HG03558 (cell line): ENCODE results near the gene ABHD13.
"Not testable (repeated sequence)": the region's sequence is repeated elsewhere in the genome, so short reads cannot be mapped to it uniquely, and the experiment has no call there.

Source experiments
- ATAC-seq: cut with Tn5 transposase; IDR thresholded peaks from one replicate; pipeline ENCODE4 v1.9.1; 2021; ENCODE audit warnings: moderate number of reproducible peaks; ENCODE audit not compliant: unreplicated experiment; ENCODE audit errors: extremely low read depth

Gene ABHD13

DNA sequence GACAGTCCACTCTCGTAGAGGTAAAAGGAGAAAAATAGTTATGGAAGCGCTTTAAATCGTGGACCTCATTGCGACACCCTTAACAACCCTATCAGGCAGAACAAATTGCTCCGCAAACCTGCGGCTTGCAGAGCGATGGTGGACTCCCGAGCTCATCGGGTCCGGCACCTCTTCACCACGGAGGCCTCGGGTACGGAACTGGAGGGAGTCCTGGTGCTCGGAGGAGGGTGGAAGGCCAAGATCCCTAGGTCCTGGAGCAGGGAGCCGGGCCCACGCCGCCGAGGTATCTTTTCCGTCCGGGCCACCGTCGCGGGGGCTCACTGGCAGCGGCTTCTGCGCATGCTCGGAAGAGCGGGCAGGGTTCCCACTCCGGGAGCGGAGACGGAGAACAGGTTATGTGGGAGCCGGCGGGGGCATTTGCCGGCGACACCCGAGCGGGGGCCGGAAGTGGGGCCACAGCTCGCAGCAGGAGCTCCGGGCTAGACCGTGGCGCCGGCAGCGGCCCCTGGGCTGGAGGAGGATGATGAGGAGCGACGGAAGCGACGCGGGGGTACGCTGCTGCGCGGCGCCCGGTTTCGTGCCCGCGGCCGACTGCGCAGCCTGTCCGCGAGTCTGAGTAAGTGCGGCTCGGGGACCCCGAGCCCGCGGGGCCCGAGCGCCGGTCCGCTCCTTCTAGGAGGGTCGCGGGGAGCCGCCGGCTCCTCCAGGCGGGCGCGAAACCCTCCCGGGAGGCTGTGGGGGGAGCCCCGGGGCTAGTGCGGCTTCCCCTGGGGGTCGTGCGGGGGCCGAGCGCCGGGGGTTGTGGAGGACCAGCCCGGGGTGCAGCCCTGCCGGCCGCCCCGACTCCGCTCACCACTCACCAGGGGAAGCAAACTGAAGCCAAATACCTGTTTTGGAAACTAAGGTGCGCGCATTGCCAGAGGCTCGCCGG, at the start of gene ABHD13:
Gene ABHD13, plus strand, starts transcription at position 349 of the 931 bp plus-strand sequence. CDS start 10,827 bp downstream, outside the sequence.
- peak; percentile 69 for ATAC-seq

- no peak for ATAC-seq
Measured at GRCh38 chr13:108168929-108169328, 49.3 kb upstream of the ABHD13 start.

DNA sequence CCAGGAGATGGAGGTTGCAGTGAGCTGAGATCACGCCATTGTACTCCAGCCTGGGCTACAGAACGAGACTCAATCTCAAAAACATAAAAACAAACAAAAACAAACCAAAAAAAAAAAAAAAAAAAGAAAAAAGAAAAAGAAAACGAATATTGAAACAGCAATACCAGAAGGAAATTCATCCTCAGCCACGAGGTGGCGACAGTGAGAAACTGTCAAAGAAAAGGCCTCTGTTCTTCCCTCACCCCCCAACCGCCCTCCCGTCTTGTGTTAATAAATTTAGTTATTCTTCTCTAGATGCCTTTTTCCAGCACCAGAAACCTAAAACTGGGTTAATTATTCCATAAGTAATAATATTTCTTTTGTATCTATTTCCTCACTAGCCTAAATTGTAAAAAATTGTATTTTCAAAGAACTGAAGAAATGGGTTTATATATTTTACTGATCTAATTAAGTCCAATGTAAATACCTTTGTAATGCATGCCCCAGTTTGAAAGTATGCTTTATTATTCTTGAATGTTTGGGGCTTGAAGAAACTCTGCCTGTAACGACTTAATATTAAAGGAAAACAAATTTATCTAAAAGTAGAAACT, 41.4 kb upstream of the ABHD13 start:
- ATAC-seq, result no peak

GRCh38 chr13:108178078-108178477, 40.1 kb upstream of the ABHD13 start:
- no peak for ATAC-seq

GRCh38 chr13:108182652-108183051, 35.5 kb upstream of the ABHD13 start:
- ATAC-seq, result no peak

DNA sequence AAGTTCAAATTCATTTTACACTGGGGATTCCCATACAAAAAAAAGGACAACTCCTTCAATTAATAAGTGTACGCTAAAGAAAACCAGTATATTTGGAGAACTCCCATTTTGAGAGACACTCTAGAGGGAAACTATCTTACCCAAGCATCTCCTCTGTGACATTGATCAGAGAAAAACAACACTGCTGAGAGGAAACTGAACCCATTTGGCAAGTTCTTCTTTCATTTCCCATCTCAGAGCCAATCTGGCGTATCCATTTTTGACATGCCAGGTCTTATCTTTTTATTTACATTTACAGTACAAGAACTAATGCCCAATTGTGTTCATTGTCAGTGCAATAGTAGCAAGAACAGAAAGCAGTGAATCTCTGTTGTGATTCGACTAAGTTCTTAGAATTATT, 33.0 kb upstream of the ABHD13 start:
- no peak for ATAC-seq

DNA sequence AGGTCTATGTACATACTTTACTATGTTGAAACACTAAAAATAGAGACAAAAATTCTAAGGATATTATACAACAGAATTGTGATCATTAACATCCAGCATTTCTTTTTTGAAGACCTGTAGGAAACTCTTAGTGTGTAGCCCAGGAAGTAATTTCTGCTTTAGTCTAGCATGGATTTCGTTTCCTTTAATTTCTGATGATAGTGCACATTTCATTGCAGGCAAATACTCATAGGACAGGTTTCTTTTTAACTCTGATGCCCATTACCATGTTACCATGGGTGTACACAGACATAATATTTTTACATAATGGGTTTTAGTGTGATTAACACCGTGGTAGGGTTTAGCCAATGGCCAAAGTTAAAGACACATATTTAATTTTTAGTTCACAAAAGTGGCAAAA, 29.9 kb upstream of the ABHD13 start:
- ATAC-seq, result no peak

DNA sequence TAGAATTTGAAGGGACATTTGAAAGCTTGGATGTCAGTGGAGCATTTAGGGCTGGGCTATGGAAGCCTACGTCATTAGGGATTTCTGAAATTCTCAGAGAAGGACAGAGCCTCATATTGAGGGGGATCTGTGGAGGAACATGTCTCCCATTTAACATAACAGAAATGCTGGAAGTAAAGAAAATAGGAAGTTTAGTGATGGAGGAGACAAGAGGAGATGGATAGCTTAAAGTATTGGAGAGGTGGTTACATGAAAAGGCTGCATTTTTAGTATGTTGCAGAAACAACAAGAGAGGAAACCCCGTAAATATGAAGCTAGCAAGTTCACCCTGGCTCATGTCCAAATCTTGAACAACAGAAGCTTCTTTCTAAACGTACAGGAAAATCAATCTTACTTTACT, 27.3 kb upstream of the ABHD13 start:
- ATAC-seq, result no peak

GRCh38 chr13:108193806-108194205, 24.4 kb upstream of the ABHD13 start:
- no peak for ATAC-seq

GRCh38 chr13:108194435-108194936, 23.7 kb upstream of the ABHD13 start:
- no peak for ATAC-seq

DNA sequence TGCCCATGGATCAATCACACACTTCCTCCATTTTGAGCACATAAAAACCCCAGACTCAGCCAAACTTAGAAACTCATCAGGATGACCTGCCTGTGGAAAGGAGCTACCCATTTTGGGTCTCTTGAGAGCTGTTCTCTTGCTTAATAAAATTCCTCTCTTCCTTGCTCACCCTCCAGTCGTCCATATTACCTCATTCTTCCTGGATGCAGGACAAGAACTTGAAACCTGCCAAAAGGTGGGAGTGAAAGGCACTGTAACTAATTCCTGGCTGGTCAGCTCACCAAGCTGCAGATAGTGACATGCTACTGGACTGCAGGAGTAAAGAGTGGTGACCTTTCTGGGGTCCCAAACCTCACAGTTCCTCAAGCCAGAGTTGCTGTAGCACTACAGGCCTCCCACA, 23.0 kb upstream of the ABHD13 start:
- no peak for ATAC-seq

DNA sequence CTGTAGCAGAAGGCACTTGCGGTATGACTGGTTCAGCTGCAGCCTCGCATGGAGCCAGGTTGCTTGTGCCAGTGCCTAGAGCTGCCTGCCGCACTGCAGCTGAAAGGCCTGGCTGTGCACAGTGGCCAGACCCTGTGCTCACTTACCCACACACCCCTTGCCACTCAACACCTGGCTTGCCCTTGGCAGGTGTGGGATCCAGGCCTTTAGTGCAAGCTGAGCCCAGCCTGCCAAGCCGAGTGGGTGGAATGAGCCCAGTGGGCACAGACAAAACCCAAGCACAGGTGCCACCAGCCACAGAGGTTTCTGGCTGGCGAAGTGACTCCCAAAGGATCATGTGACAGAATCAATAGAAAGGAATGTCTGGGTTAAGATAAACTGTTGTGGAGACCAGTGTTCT, 22.3 kb upstream of the ABHD13 start:
- no peak for ATAC-seq

- ATAC-seq, result no peak
Measured at GRCh38 chr13:108200781-108201398, 17.3 kb upstream of the ABHD13 start.

DNA sequence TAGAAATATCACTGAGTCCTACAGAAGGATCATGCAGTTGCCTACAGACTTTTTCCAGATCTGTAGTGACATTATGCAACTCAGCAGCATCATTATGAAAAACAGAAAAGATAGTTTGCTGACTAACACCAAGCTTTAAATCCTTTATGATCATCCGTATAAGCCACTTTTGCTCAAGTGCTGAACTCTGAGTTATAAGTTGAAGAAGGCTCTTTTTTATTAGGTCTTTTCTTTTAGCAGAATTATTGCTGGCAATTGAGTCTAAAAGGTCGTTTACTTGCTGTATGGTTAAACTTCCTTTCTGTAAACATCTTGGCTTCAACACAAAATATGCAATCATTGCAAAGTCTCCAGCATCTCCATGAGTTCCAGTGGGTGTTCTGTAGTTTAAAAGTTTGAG, 7.6 kb upstream of the ABHD13 start:
- no peak for ATAC-seq

DNA sequence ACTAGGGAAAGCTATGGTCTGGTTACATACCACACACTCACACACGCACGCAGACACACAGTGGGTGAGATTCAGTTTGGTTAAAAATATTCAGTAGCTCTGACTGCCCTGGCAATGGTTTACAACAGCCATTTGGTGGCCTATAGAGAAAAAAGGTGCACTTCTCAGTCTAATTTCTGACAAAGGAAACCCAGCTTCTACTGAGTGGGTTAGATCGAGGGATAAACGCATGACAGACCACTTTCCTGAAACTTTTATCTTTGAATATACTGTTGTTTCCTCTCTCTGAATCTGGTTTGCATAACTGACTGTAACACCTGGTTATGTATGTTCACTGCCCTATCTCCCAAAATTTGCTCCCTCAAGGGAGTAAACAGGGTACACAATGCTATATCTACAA, 5.3 kb upstream of the ABHD13 start:
- ATAC-seq, result peak; percentile 32

- no peak for ATAC-seq
Measured at GRCh38 chr13:108213946-108214345, 4.2 kb upstream of the ABHD13 start.

GRCh38 chr13:108214441-108215271, 3.5 kb upstream of the ABHD13 start:
- ATAC-seq, result no peak

DNA sequence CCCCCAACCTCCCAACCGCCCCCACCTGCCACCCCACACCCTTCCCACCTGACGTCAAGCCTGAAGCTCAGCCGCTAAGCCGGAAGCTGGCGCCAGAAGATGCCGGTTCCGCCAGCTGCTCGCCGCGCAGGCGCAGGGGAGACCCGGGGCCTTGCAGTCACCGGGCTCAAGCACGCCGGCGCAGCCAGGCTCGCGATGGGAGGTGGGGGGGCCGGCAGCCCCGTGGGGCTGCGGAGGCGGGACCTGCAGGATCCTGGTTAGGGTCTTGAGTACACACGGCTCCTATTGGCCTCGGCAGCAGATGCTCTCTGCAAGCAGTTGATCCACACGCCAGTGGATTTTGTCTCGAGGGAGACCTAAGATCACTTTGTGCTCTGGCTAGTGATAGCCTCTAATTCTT, 2.8 kb upstream of the ABHD13 start, which contains the start of gene LIG4:
Gene LIG4, minus strand, starts transcription at position 101 of the 400 bp plus-strand sequence. CDS start 4,268 bp downstream, outside the sequence.
- ATAC-seq, result peak; percentile 61

DNA sequence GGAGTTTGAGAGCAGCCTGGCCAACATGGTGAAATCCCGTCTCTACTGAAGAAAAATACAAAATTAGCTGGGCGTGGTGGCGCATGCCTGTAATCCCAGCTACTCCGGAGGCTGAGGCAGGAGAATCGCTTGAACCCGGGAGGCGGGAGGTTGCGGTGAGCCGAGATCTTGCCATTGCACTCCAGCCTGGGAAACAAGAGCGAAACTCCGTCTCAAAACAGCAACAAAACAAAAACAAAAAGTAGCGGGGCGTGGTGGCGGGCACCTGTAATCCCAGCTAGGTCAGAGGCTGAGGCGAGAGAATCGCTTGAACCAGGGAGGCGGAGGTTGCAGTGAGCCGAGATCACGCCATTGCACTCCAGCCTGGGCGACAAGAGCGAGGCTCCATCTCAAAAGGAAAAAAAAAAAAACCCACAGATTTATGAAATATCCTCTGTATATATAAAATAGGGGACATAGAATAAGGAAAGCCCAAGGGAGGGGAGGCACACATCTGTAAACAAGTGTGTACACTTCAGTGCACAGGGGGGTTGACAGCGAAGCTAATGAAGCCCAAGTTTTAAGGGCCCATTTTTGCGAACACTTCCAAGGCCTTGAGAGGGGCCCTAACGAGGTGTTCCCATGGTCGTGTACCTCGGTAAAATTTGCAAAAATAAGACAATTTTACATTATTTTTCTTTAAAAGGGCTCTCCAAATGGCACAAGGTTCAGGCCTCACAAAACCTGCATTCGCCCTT, 717 bp upstream of the ABHD13 start:
- ATAC-seq, result not testable (repeated sequence)
